Glutamatergic neuron (in vitro differentiated cells): ENCODE results near the gene RFX1. TPM values are rescaled to one million over a fixed set of nuclear protein-coding genes. Genes with fewer than 3 reads are reported as not detected.

Experiments used
- DNase-seq: peaks from one replicate; pipeline ENCODE4 v3.0.0; 2022
- H3K27ac Mint-ChIP-seq: one replicate; pipeline ENCODE4 v1.8.0; 2020; ENCODE audit warnings: mild to moderate bottlenecking, mixed read lengths, inconsistent platforms; ENCODE audit not compliant: unreplicated experiment
- H3K27me3 Mint-ChIP-seq: one replicate; pipeline ENCODE4 v1.8.0; 2020; ENCODE audit warnings: mild to moderate bottlenecking, moderate library complexity, mixed read lengths, inconsistent platforms; ENCODE audit not compliant: unreplicated experiment
- H3K36me3 Mint-ChIP-seq: one replicate; pipeline ENCODE4 v1.8.0; 2020; ENCODE audit warnings: mild to moderate bottlenecking, mixed read lengths, inconsistent platforms; ENCODE audit not compliant: unreplicated experiment
- H3K4me1 Mint-ChIP-seq: one replicate; pipeline ENCODE4 v1.8.0; 2020; ENCODE audit warnings: mild to moderate bottlenecking, low read depth, mixed read lengths, inconsistent platforms; ENCODE audit not compliant: unreplicated experiment
- H3K4me3 Mint-ChIP-seq: one replicate; pipeline ENCODE4 v1.8.0; 2020; ENCODE audit warnings: mild to moderate bottlenecking, mixed read lengths, inconsistent platforms; ENCODE audit not compliant: unreplicated experiment
- H3K9me3 Mint-ChIP-seq: one replicate; pipeline ENCODE4 v1.8.0; 2020; ENCODE audit warnings: mild to moderate bottlenecking, moderate library complexity, mixed read lengths, inconsistent platforms; ENCODE audit not compliant: unreplicated experiment
- CTCF ChIP-seq: fragments of 200-600 bp; sonication (generic); IDR thresholded peaks from one replicate; pipeline ENCODE4 v1.5.0; 2021; ENCODE audit not compliant: partially characterized antibody, unreplicated experiment
- total RNA-seq: library from RNA; stranded (reverse); fragmentation: NEBNext Ultra II Directional; extraction: Animal tissue kit (Norgen Biotek cat#: 25700); gene quantifications from one replicate; pipeline ENCODE4 v1.2.1, GENCODE V29; 2021; ENCODE audit not compliant: unreplicated experiment

The RFX1 gene
- total RNA-seq, 1 donor from 2014 or later = 9.4 TPM

DNA sequence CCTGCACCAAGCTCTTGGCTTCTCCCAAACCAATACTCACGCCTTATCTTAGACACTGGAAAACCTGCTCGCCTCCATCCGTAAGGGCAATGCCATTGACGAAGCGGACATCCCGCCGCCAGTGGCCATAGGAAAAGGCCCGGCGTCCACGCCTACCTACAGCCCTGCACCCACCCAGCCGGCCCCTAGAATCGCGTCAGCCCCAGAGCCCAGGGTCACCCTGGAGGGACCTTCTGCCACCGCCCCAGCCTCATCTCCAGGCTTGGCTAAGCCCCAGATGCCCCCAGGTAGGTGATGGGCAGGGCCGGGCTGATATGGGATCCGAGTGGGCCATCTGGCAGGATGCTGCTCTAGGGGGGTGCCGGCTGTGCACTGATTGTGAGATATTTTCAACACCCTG is 92.8 kb downstream of the RFX1 start:
- H3K27ac Mint-ChIP-seq = no peak overlapping the region
- no peak overlapping the region for H3K4me3 Mint-ChIP-seq
- H3K4me1 Mint-ChIP-seq = no peaks in the 10 kb centered on the region
- DNase-seq = no peak
- H3K27me3 Mint-ChIP-seq = no peaks in the 10 kb centered on the region
- H3K9me3 Mint-ChIP-seq = peaks cover 1% of the 10 kb centered on the region
- H3K36me3 Mint-ChIP-seq = no peaks in the 10 kb centered on the region
- TF ChIP-seq CTCF = no peak

Other genes starting within 250 kb of the RFX1 start
- 21.9 TPM for gene MRI1, start 241.8 kb downstream of the RFX1 start, total RNA-seq
- 68.3 TPM for gene C19orf53, start 231.9 kb downstream of the RFX1 start, total RNA-seq
- gene ZSWIM4, start 210.9 kb downstream of the RFX1 start, total RNA-seq = 46.0 TPM
- gene NANOS3, start 129.2 kb downstream of the RFX1 start, total RNA-seq = not detected
- gene BRME1, start 100.2 kb downstream of the RFX1 start, total RNA-seq = 4.6 TPM
- gene CC2D1A, start 100.1 kb downstream of the RFX1 start, total RNA-seq = 56.3 TPM
- gene PODNL1, start 67.9 kb downstream of the RFX1 start, total RNA-seq = 8.9 TPM
- gene DCAF15, start 53.8 kb downstream of the RFX1 start, total RNA-seq = 84.4 TPM
- gene RLN3, start 21.8 kb upstream of the RFX1 start, total RNA-seq = not detected
- gene IL27RA, start 25.4 kb upstream of the RFX1 start, total RNA-seq = not detected
- 6.7 TPM for gene PALM3, start 55.8 kb upstream of the RFX1 start, total RNA-seq
- gene MISP3, start 66.5 kb upstream of the RFX1 start, total RNA-seq = 2.2 TPM
- 0.71 TPM for gene C19orf67, start 79.5 kb upstream of the RFX1 start, total RNA-seq
- gene SAMD1, start 84.4 kb upstream of the RFX1 start, total RNA-seq = 52.0 TPM
- gene PRKACA, start 111.4 kb upstream of the RFX1 start, total RNA-seq = 82.9 TPM
- gene ASF1B, start 130.3 kb upstream of the RFX1 start, total RNA-seq = 2.3 TPM
- gene ADGRL1, start 199.8 kb upstream of the RFX1 start, total RNA-seq = 68.1 TPM